SU-DHL-6 (cell line): ENCODE measurements around the gene HAO1.

Experiments used
- H2AFZ ChIP-seq: fragments of 200-600 bp; sonication (generic); 2 replicates; pipeline ENCODE4 v1.6.1; 2014; ENCODE audit warnings: low read depth, mild to moderate bottlenecking, moderate library complexity, mixed read lengths, antibody characterized with exemption, low read length; ENCODE audit not compliant: severe bottlenecking
- H3F3A ChIP-seq: fragments of 200-600 bp; shearing (Covaris generic); 2 replicates; pipeline ENCODE4 v1.6.0; 2016; ENCODE audit warnings: antibody characterized with exemption, mild to moderate bottlenecking; ENCODE audit not compliant: insufficient read depth
- H3K27ac ChIP-seq: fragments of 200-600 bp; sonication (generic); 2 replicates; pipeline ENCODE4 v1.5.1; 2016; ENCODE audit warnings: low read depth, mild to moderate bottlenecking, low read length, moderate library complexity, mixed read lengths
- H3K27me3 ChIP-seq: fragments of 200-600 bp; sonication (generic), shearing (Covaris generic); 2 replicates; pipeline ENCODE4 v1.6.0; 2014; ENCODE audit warnings: mild to moderate bottlenecking, low read length
- H3K36me3 ChIP-seq: fragments of 200-600 bp; sonication (generic); 2 replicates; pipeline ENCODE4 v1.6.1; 2014; ENCODE audit warnings: mild to moderate bottlenecking, low read length, mixed read lengths
- H3K4me2 ChIP-seq: fragments of 300-600, 200-600 bp; shearing (Covaris generic), sonication (generic); 2 replicates; pipeline ENCODE4 v1.6.0; 2014; ENCODE audit warnings: low read length, low read depth, mild to moderate bottlenecking; ENCODE audit not compliant: poor library complexity, severe bottlenecking
- H3K4me3 ChIP-seq: fragments of 200-600 bp; sonication (generic); 2 replicates; pipeline ENCODE4 v1.5.1; 2014; ENCODE audit warnings: antibody characterized with exemption, low read length, mild to moderate bottlenecking, mixed read lengths; ENCODE audit not compliant: insufficient read depth, poor library complexity, severe bottlenecking
- H3K79me2 ChIP-seq: fragments of 200-600 bp; sonication (generic); 2 replicates; pipeline ENCODE4 v1.6.1; 2014; ENCODE audit warnings: mild to moderate bottlenecking, low read length, moderate library complexity; ENCODE audit not compliant: insufficient read depth
- H3K9ac ChIP-seq: fragments of 200-600 bp; sonication (generic); 2 replicates; pipeline ENCODE4 v1.7.0; 2014; ENCODE audit warnings: mild to moderate bottlenecking, low read length
- H3K9me2 ChIP-seq: fragments of 200-600 bp; sonication (generic); replicated peaks from 2 replicates; pipeline ENCODE4 v1.6.1; 2014; ENCODE audit warnings: low read length; ENCODE audit not compliant: insufficient read depth
- H3K9me3 ChIP-seq: fragments of 200-600 bp; sonication (generic); 2 replicates; pipeline ENCODE4 v1.6.1; 2014; ENCODE audit warnings: low read length, mixed read lengths; ENCODE audit not compliant: insufficient read depth
- H4K20me1 ChIP-seq: fragments of 200-600 bp; sonication (generic); 2 replicates; pipeline ENCODE4 v1.6.1; 2014; ENCODE audit warnings: low read depth, mild to moderate bottlenecking, antibody characterized with exemption, low read length, moderate library complexity, mixed read lengths
- CTCF ChIP-seq: fragments of 200-600 bp; sonication (generic); IDR thresholded peaks from one replicate; pipeline ENCODE4 v1.5.1; 2017; ENCODE audit warnings: antibody characterized with exemption, mild to moderate bottlenecking, low read length, moderate library complexity; ENCODE audit not compliant: insufficient read depth, poor library complexity, severe bottlenecking
- EZH2phosphoT487 ChIP-seq: fragments of 200-600 bp; sonication (generic), shearing (Covaris generic); conservative IDR thresholded peaks from 2 replicates; pipeline ENCODE4 v1.6.1; 2018; ENCODE audit warnings: mild to moderate bottlenecking, antibody characterized with exemption, low read length, moderate library complexity, mixed read lengths

HAO1 gene

GRCh38 chr20:7849675-7850074, 90.6 kb downstream of the HAO1 start:
- no peaks in the 10 kb centered on the region for H3K9me3 ChIP-seq
- no peak overlapping the region for H3K4me3 ChIP-seq
- H3K9me2 ChIP-seq: no peaks in the 10 kb centered on the region
- H3K27me3 ChIP-seq: no peaks in the 10 kb centered on the region
- no peaks in the 10 kb centered on the region for H3F3A ChIP-seq
- H3K4me2 ChIP-seq: no peak overlapping the region
- TF ChIP-seq EZH2phosphoT487: no peak
- no peak for TF ChIP-seq CTCF
- no peak overlapping the region for H3K27ac ChIP-seq
- H2AFZ ChIP-seq: no peak overlapping the region
- no peak overlapping the region for H3K9ac ChIP-seq
- no peaks in the 10 kb centered on the region for H3K36me3 ChIP-seq
- H3K79me2 ChIP-seq: no peaks in the 10 kb centered on the region
- no peaks in the 10 kb centered on the region for H4K20me1 ChIP-seq

- TF ChIP-seq CTCF (no peak), EZH2phosphoT487 (no peak)
- H3K4me2 ChIP-seq: no peak overlapping the region
Observed at GRCh38 chr20:7848351-7848750, 91.9 kb downstream of the HAO1 start.

GRCh38 chr20:7843613-7844012, 96.6 kb downstream of the HAO1 start:
- Histone ChIP-seq H3K4me3 (no peak overlapping the region), H3K4me2 (no peak overlapping the region), H3F3A (no peaks in the 10 kb centered on the region), H3K27me3 (no peaks in the 10 kb centered on the region), H2AFZ (no peak overlapping the region), H3K36me3 (no peaks in the 10 kb centered on the region), H3K9ac (no peak overlapping the region), H3K27ac (no peak overlapping the region), H4K20me1 (no peaks in the 10 kb centered on the region), H3K9me3 (no peaks in the 10 kb centered on the region), H3K79me2 (no peaks in the 10 kb centered on the region), H3K9me2 (no peaks in the 10 kb centered on the region)
- TF ChIP-seq CTCF (no peak), EZH2phosphoT487 (no peak)

More at GRCh38 chr20:7848351-7848750, 91.9 kb downstream of the HAO1 start:
- no peak overlapping the region for H2AFZ ChIP-seq
- no peak overlapping the region for H3K27ac ChIP-seq
- no peaks in the 10 kb centered on the region for H3K9me3 ChIP-seq
- H3F3A ChIP-seq: no peaks in the 10 kb centered on the region
- H3K9ac ChIP-seq: no peak overlapping the region
- H3K4me3 ChIP-seq: no peak overlapping the region
- H3K9me2 ChIP-seq: no peaks in the 10 kb centered on the region
- H4K20me1 ChIP-seq: no peaks in the 10 kb centered on the region
- no peaks in the 10 kb centered on the region for H3K36me3 ChIP-seq
- H3K79me2 ChIP-seq: no peaks in the 10 kb centered on the region
- H3K27me3 ChIP-seq: no peaks in the 10 kb centered on the region

GRCh38 chr20:7841971-7842310, 98.3 kb downstream of the HAO1 start:
- H3K79me2 ChIP-seq: no peaks in the 10 kb centered on the region
- H3K4me3 ChIP-seq: no peak overlapping the region
- no peak overlapping the region for H3K9ac ChIP-seq
- H4K20me1 ChIP-seq: no peaks in the 10 kb centered on the region
- H3K36me3 ChIP-seq: no peaks in the 10 kb centered on the region
- H3K9me2 ChIP-seq: no peaks in the 10 kb centered on the region
- H3F3A ChIP-seq: no peaks in the 10 kb centered on the region
- TF ChIP-seq EZH2phosphoT487 (no peak), CTCF (no peak)
- H3K4me2 ChIP-seq: no peak overlapping the region
- H3K9me3 ChIP-seq: no peaks in the 10 kb centered on the region
- H3K27ac ChIP-seq: no peak overlapping the region
- H3K27me3 ChIP-seq: no peaks in the 10 kb centered on the region
- no peak overlapping the region for H2AFZ ChIP-seq
